ENCODE data around the gene ATF7. TPM values are rescaled to one million over a fixed set of nuclear protein-coding genes. Genes with fewer than 3 reads are reported as not detected.

The ATF7 gene
- total and polyA plus RNA-seq, 2 of the 13 experiments (the other 11 are each of a cell fraction or from before 2014, with no cell fraction given), result 9.6 to 16.2 TPM

GRCh38 chr12:53538209-53538689 is 87.9 kb downstream of the ATF7 start (continued):
- TF ChIP-seq ARID3A (IDR thresholded peaks at IDR 0.05; ENCODE audit: low read depth, low read length), result peak; percentile 9; the same call in 1 of the 2 replicates
- no peak for TF ChIP-seq AGO2 (optimal IDR thresholded peaks at IDR 0.05; ENCODE audit: low read depth, low read length)
- no peak for TF ChIP-seq UBTF (CRISPR knock-in tag; IDR thresholded peaks at IDR 0.05)
- no peak; the same call in 1 of the 2 replicates for TF ChIP-seq AKNA (CRISPR knock-in tag; IDR thresholded peaks at IDR 0.05; ENCODE audit: borderline replicate concordance)
- TF ChIP-seq CTCF (CRISPR knock-in tag; IDR thresholded peaks at IDR 0.05), result no peak
- TF ChIP-seq DMTF1 (CRISPR knock-in tag; IDR thresholded peaks at IDR 0.05), result no peak
- TF ChIP-seq SIX1 (CRISPR knock-in tag; IDR thresholded peaks at IDR 0.05; ENCODE audit: borderline replicate concordance), result peak; percentile 79; the same call in 1 of the 2 replicates
- TF ChIP-seq ZNF614 (CRISPR knock-in tag; IDR thresholded peaks at IDR 0.05; ENCODE audit: borderline replicate concordance), result peak; percentile 97
- 0 out of 2 replicates have a peak, but pooled peaks have one; percentile 33 for TF ChIP-seq POGZ (CRISPR knock-in tag; IDR thresholded peaks at IDR 0.05)
- peak; percentile 93 for TF ChIP-seq ATF2 (CRISPR knock-in tag; IDR thresholded peaks at IDR 0.05)
- no peak for TF ChIP-seq SAFB2 (CRISPR knock-in tag; IDR thresholded peaks at IDR 0.05; ENCODE audit: borderline replicate concordance, low read depth)
- no peak for TF ChIP-seq ZNF20 (CRISPR knock-in tag; IDR thresholded peaks at IDR 0.05)

Measured in HepG2 (cell line).